K562 (cell line): ENCODE data around the gene VPS45. TPM values are rescaled to one million over a fixed set of nuclear protein-coding genes. Genes with fewer than 3 reads are reported as not detected.

Experiments used
- ADNP ChIP-seq: fragments of 200-800 bp; sonication (Bioruptor generic); IDR thresholded peaks from 2 replicates; pipeline ENCODE4 v1.6.1; 2016; ENCODE audit warnings: missing genetic modification characterization, missing compliant biosample characterization
- ARID3A ChIP-seq: IDR thresholded peaks from 2 replicates; pipeline ENCODE4 v1.6.1; 2012; ENCODE audit warnings: low read depth, low read length, improper control_type of control experiment, borderline replicate concordance
- CEBPB ChIP-seq: fragments of 450-650 bp; IDR thresholded peaks from 2 replicates; pipeline ENCODE4 v1.6.1; 2016; ENCODE audit warnings: missing genetic modification characterization, missing compliant biosample characterization
- E2F1 ChIP-seq: sonication (generic); formaldehyde crosslinking; IDR thresholded peaks from 2 replicates; pipeline ENCODE4 v1.8.1; 2023; ENCODE audit warnings: mild to moderate bottlenecking, missing genetic modification reagents, moderate library complexity
- FOXK1 ChIP-seq: sonication (generic); formaldehyde crosslinking; IDR thresholded peaks from 2 replicates; pipeline ENCODE4 v1.8.0; 2022; ENCODE audit warnings: missing genetic modification reagents, mild to moderate bottlenecking, borderline replicate concordance
- MGA ChIP-seq: fragments of 450-650 bp; IDR thresholded peaks from 2 replicates; pipeline ENCODE4 v1.6.1; 2016; ENCODE audit warnings: mild to moderate bottlenecking, moderate library complexity
- NBN ChIP-seq: fragments of 450-650 bp; IDR thresholded peaks from 2 replicates; pipeline ENCODE4 v1.6.1; 2016; ENCODE audit warnings: low read depth, mild to moderate bottlenecking
- NR2C1 ChIP-seq, 2 experiments: fragments of 450-650 bp; IDR thresholded peaks; 2 replicates each; pipeline ENCODE4 v1.6.1; 2017; ENCODE audit warnings: mild to moderate bottlenecking in 2 of 2, antibody characterized with exemption in 1 of 2, inconsistent platforms in 1 of 2, missing compliant biosample characterization in 1 of 2, missing genetic modification characterization in 1 of 2
- ZFX ChIP-seq: sonication (generic); formaldehyde crosslinking; IDR thresholded peaks from 2 replicates; pipeline ENCODE4 v1.8.0; 2022; ENCODE audit warnings: mild to moderate bottlenecking, missing genetic modification reagents, moderate library complexity
- ZNF274 ChIP-seq: IDR thresholded peaks from 2 replicates; pipeline ENCODE4 v1.6.1; 2011; ENCODE audit warnings: low read depth, mild to moderate bottlenecking, low read length, moderate library complexity, borderline replicate concordance
- ZNF324 ChIP-seq: fragments of 250-450 bp; sonication (Bioruptor Pico); IDR thresholded peaks from 2 replicates; pipeline ENCODE4 v1.4.0; 2020; ENCODE audit warnings: mild to moderate bottlenecking
- ZNF384 ChIP-seq: IDR thresholded peaks from 2 replicates; pipeline ENCODE4 v1.6.1; 2012; ENCODE audit warnings: low read depth, low read length, improper control_type of control experiment
- polyA plus RNA-seq, 8 experiments: library from polyadenylated mRNA; depleted of rRNA in 4 of 8; stranded (reverse) in 5 of 8; unstranded in 3 of 8; fragments of >200 nt; fragmentation: Nextera tagmentation in 2 of 8; fragmentation: Illumina TruSeq in 1 of 8; extraction: Ambion mirVana in 2 of 8; extraction: Trizol in 1 of 8; gene quantifications; 2 replicates each; pipeline versions ENCODE4 v1.2.1 to v1.2.3, GENCODE V29; 2011 to 2014; ENCODE audit warnings: inconsistent platforms in 1 of 8, missing spikeins in 1 of 8
- total RNA-seq, 7 experiments: library from RNA; depleted of rRNA in 6 of 7; stranded (reverse); fragments of >200 nt in 6 of 7; fragmentation: Illumina TruSeq in 2 of 7; extraction: Trizol in 2 of 7; gene quantifications; 2 replicates each; pipeline versions ENCODE4 v1.2.1 to v1.2.3, GENCODE V29; 2011 to 2021; ENCODE audit warnings: low replicate concordance in 1 of 7

The VPS45 gene
- total and polyA plus RNA-seq, 9 of the 15 experiments (the other 6 are each of a cell fraction or from before 2014, with no cell fraction given): 17.9 to 48.2 (median 34.4) TPM

- TF ChIP-seq MGA (0 out of 2 replicates have a peak, but pooled peaks have one; percentile 7), E2F1 (CRISPR knock-in tag) (no peak), FOXK1 (CRISPR knock-in tag) (no peak), ZFX (CRISPR knock-in tag) (no peak), ZNF324 (CRISPR knock-in tag) (no peak), ARID3A (0 out of 2 replicates have a peak, but pooled peaks have one; percentile 84), NR2C1 (IDR thresholded peaks at IDR 0.05) (peak; percentile 42; the same call in 1 of the 2 replicates), NR2C1 (tag; IDR thresholded peaks at IDR 0.05) (no peak), CEBPB (peak; percentile 60), ADNP (peak; percentile 74), NBN (peak; percentile 45; the same call in 1 of the 2 replicates), ZNF384 (peak; percentile 98), ZNF274 (no peak)
These were observed 119.4 kb downstream of the VPS45 start (continued) for GRCh38 chr1:150186789-150187559.
